Breast epithelium (tissue), 3 donors: ENCODE measurements around the gene LDAF1.

Source experiments
- POLR2A ChIP-seq: fragments of 450-650 bp; IDR thresholded peaks from one replicate; pipeline ENCODE4 v1.6.1; 2016; ENCODE audit warnings: antibody characterized with exemption, mild to moderate bottlenecking, moderate library complexity
- TF ChIP-seq, protein P1 (sequence below), 3 donors: fragments of 450-650 bp; IDR thresholded peaks; one replicate each; pipeline ENCODE4 v1.5.1; 2016 to 2017; ENCODE audit warnings: antibody characterized with exemption in 3 of 3, mild to moderate bottlenecking in 3 of 3, moderate library complexity in 3 of 3

DNA sequence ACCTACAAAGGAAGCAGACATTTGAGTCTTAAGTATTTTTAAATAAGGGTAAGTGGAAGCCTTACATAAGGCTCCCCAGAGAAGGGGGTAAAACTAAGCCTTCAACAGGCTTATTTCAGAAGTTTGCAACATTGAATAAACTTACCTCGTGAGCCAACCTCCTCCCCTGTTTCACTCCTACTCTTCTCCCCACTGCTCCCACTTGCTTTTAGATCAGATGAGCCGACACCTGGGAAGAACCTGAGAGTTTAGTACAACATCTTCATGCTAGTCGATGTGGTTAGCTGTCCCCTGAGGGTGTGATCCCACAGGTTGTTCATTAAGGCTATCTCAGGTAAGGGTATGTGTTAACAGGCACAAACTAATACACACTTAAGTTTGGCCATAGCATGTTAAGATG, 39.1 kb downstream of the LDAF1 start:
- TF ChIP-seq POLR2A, result no peak
- TF ChIP-seq, protein P1, sequence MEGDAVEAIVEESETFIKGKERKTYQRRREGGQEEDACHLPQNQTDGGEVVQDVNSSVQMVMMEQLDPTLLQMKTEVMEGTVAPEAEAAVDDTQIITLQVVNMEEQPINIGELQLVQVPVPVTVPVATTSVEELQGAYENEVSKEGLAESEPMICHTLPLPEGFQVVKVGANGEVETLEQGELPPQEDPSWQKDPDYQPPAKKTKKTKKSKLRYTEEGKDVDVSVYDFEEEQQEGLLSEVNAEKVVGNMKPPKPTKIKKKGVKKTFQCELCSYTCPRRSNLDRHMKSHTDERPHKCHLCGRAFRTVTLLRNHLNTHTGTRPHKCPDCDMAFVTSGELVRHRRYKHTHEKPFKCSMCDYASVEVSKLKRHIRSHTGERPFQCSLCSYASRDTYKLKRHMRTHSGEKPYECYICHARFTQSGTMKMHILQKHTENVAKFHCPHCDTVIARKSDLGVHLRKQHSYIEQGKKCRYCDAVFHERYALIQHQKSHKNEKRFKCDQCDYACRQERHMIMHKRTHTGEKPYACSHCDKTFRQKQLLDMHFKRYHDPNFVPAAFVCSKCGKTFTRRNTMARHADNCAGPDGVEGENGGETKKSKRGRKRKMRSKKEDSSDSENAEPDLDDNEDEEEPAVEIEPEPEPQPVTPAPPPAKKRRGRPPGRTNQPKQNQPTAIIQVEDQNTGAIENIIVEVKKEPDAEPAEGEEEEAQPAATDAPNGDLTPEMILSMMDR (IDR thresholded peaks at IDR 0.05), result no peak
